HL-60 (cell line): Measurements from ENCODE around the gene EEF2K.

ENCODE experiments used
- DNase-seq, 2 experiments: peaks; one replicate each; pipeline ENCODE4 v3.0.0-alpha.2; 2010 to 2020; ENCODE audit warnings: low read depth in 1 of 2, low spot score in 1 of 2
- H3K27ac ChIP-seq: fragments of 250-450 bp; sonication (Bioruptor Pico); replicated peaks from 2 replicates; pipeline ENCODE4 v1.5.1; 2020; ENCODE audit warnings: mild to moderate bottlenecking, moderate library complexity
- H3K27me3 ChIP-seq: fragments of 250-450 bp; sonication (Bioruptor Pico); 2 replicates; pipeline ENCODE4 v1.5.1; 2021; ENCODE audit warnings: mild to moderate bottlenecking, moderate library complexity; ENCODE audit not compliant: insufficient read depth, poor library complexity, severe bottlenecking
- H3K4me3 ChIP-seq: replicated peaks from 2 replicates; pipeline ENCODE4 v1.5.1; 2011; ENCODE audit warnings: mild to moderate bottlenecking, control low read depth, low read length; ENCODE audit not compliant: insufficient read depth
- CTCF ChIP-seq: IDR thresholded peaks from one replicate; pipeline ENCODE4 v1.5.1; 2011; ENCODE audit warnings: low read length, control low read depth, inconsistent platforms; ENCODE audit not compliant: insufficient read depth
- GABPA ChIP-seq: IDR thresholded peaks from 2 replicates; pipeline ENCODE4 v1.6.1; 2012; ENCODE audit warnings: low read depth
- POLR2AphosphoS5 ChIP-seq: IDR thresholded peaks from 2 replicates; pipeline ENCODE4 v1.6.1; 2012; ENCODE audit warnings: low read depth
- REST ChIP-seq: IDR thresholded peaks from 2 replicates; pipeline ENCODE4 v1.6.1; 2012; ENCODE audit warnings: low read depth; ENCODE audit not compliant: insufficient replicate concordance
- SPI1 ChIP-seq: IDR thresholded peaks from 2 replicates; pipeline ENCODE4 v1.6.1; 2012; ENCODE audit warnings: low read depth, mild to moderate bottlenecking, borderline replicate concordance

Gene EEF2K

GRCh38 chr16:22306788-22307187, 100.7 kb downstream of the EEF2K start:
- H3K4me3 ChIP-seq, result no peak overlapping the region
- H3K27ac ChIP-seq, result no peak overlapping the region
- no peak for DNase-seq
- no peak for TF ChIP-seq POLR2AphosphoS5
- no peak for TF ChIP-seq GABPA
- no peak for TF ChIP-seq CTCF
- no peak for TF ChIP-seq SPI1
- no peak for TF ChIP-seq REST
- no peaks in the 10 kb centered on the region for H3K27me3 ChIP-seq

GRCh38 chr16:22307838-22308237, 101.8 kb downstream of the EEF2K start:
- Histone ChIP-seq H3K27me3 (no peaks in the 10 kb centered on the region), H3K27ac (no peak overlapping the region), H3K4me3 (no peak overlapping the region)
- TF ChIP-seq CTCF, result no peak
- no peak for DNase-seq

GRCh38 chr16:22308824-22309520, 102.9 kb downstream of the EEF2K start:
- TF ChIP-seq POLR2AphosphoS5, result no peak
- TF ChIP-seq REST, result no peak
- DNase-seq, result no peak
- H3K27me3 ChIP-seq, result no peaks in the 10 kb centered on the region
- no peak overlapping the region for H3K4me3 ChIP-seq
- H3K27ac ChIP-seq, result no peak overlapping the region

GRCh38 chr16:22311520-22311919, 105.4 kb downstream of the EEF2K start:
- no peaks in the 10 kb centered on the region for H3K27me3 ChIP-seq
- no peak for TF ChIP-seq POLR2AphosphoS5
- TF ChIP-seq REST, result no peak
- no peak for DNase-seq
- H3K4me3 ChIP-seq, result no peak overlapping the region
- no peak overlapping the region for H3K27ac ChIP-seq
